Peyer's patch (tissue), 4 donors: Measurements from ENCODE around the gene TRPM6. TPM values are rescaled to one million over a fixed set of nuclear protein-coding genes. Genes with fewer than 3 reads are reported as not detected.
"Not testable (repeated sequence)": the region's sequence is repeated elsewhere in the genome, so short reads cannot be mapped to it uniquely, and the experiment has no call there.

ENCODE experiments used
- DNase-seq, 3 donors: peaks; one replicate each; pipeline ENCODE4 v3.0.0-alpha.2; 2017 to 2019
- H3K27ac ChIP-seq, 4 donors: fragments of 200-600 bp; sonication (generic); one replicate each; pipeline ENCODE4 v1.5.1; 2016 to 2019
- H3K27me3 ChIP-seq, 2 donors: fragments of 200-600 bp; sonication (generic); one replicate each; pipeline ENCODE4 v1.5.1; 2019
- H3K36me3 ChIP-seq, 3 donors: fragments of 200-600 bp; sonication (generic); one replicate each; pipeline ENCODE4 v1.5.1; 2016 to 2019
- H3K4me1 ChIP-seq, 4 donors: fragments of 200-600 bp; sonication (generic); one replicate each; pipeline ENCODE4 v1.5.1; 2016 to 2019
- H3K4me3 ChIP-seq, 4 donors: fragments of 200-600 bp; sonication (generic); 1 replicate in 3 of 4; 2 replicates in 1 of 4; pipeline ENCODE4 v1.5.1; 2016 to 2019; ENCODE audit warnings: mild to moderate bottlenecking in 1 of 4
- H3K9me3 ChIP-seq, 4 donors: fragments of 200-600 bp; sonication (generic); one replicate each; pipeline ENCODE4 v1.5.1; 2016 to 2019; ENCODE audit warnings: mild to moderate bottlenecking in 1 of 4
- POLR2A ChIP-seq, 2 donors: fragments of 450-650 bp; IDR thresholded peaks; one replicate each; pipeline ENCODE4 v1.5.1; 2017; ENCODE audit warnings: antibody characterized with exemption in 2 of 2, mild to moderate bottlenecking in 2 of 2, moderate library complexity in 2 of 2
- total RNA-seq, 4 donors: library from RNA; depleted of rRNA; stranded (reverse); fragments of >200 nt; gene quantifications; one replicate each; pipeline ENCODE4 v1.1.0, GENCODE V29; 2016
- TF ChIP-seq, protein P1 (sequence below), 6 experiments: fragments of 450-650 bp in 4 of 6; fragments of 200-600 bp in 2 of 6; sonication (generic) in 1 of 6; IDR thresholded peaks; one replicate each; pipeline ENCODE4 v1.5.1; 2017 to 2019; ENCODE audit warnings: antibody characterized with exemption in 6 of 6, mild to moderate bottlenecking in 3 of 6, moderate library complexity in 1 of 6

The TRPM6 gene
- total RNA-seq, 4 donors from 2014 or later, result 3.3 to 25.1 (median 16.2) TPM

- H3K4me3 ChIP-seq, result no peak overlapping the region
- no peak overlapping the region for H3K27ac ChIP-seq
Observed at GRCh38 chr9:74856989-74857388, 30.7 kb downstream of the TRPM6 start.

DNA sequence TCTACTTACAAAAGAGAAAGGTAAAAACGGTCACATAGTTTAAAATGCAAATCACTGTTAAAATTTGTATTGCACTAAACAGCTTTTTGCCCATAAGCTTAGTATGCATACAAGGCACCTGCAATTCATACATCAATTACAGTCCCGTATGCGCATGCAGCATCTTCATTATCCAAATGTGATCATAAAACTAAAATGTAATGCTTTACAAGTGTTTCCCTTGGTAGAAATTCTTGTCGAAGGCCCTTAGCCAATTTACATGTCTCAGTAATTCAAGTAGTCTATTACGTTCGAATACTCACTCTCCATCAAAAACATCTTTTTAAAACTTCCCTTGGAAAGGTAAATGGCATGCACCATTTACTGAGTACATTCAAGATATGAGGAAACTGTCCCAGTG is 32.6 kb downstream of the TRPM6 start:
- no peak overlapping the region for H3K27ac ChIP-seq
- H3K4me3 ChIP-seq, result no peak overlapping the region
- H3K9me3 ChIP-seq, result no peaks in the 10 kb centered on the region
- H3K4me1 ChIP-seq, result no peaks in the 10 kb centered on the region
- TF ChIP-seq POLR2A (IDR thresholded peaks at IDR 0.05), result no peak
- TF ChIP-seq, protein P1, sequence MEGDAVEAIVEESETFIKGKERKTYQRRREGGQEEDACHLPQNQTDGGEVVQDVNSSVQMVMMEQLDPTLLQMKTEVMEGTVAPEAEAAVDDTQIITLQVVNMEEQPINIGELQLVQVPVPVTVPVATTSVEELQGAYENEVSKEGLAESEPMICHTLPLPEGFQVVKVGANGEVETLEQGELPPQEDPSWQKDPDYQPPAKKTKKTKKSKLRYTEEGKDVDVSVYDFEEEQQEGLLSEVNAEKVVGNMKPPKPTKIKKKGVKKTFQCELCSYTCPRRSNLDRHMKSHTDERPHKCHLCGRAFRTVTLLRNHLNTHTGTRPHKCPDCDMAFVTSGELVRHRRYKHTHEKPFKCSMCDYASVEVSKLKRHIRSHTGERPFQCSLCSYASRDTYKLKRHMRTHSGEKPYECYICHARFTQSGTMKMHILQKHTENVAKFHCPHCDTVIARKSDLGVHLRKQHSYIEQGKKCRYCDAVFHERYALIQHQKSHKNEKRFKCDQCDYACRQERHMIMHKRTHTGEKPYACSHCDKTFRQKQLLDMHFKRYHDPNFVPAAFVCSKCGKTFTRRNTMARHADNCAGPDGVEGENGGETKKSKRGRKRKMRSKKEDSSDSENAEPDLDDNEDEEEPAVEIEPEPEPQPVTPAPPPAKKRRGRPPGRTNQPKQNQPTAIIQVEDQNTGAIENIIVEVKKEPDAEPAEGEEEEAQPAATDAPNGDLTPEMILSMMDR (IDR thresholded peaks at IDR 0.05), result no peak
- H3K36me3 ChIP-seq, result no peaks in the 10 kb centered on the region
- no peaks in the 10 kb centered on the region for H3K27me3 ChIP-seq
- no peak for DNase-seq

More at GRCh38 chr9:74856989-74857388, 30.7 kb downstream of the TRPM6 start:
- H3K27me3 ChIP-seq, result no peaks in the 10 kb centered on the region
- TF ChIP-seq, protein P1 (IDR thresholded peaks at IDR 0.05), result no peak
- TF ChIP-seq POLR2A (IDR thresholded peaks at IDR 0.05), result no peak
- DNase-seq, result no peak
- peaks cover 0 to 5% (median 1%) of the 10 kb centered on the region in 4 donors for H3K4me1 ChIP-seq
- H3K9me3 ChIP-seq, result no peaks in the 10 kb centered on the region
- no peaks in the 10 kb centered on the region for H3K36me3 ChIP-seq

DNA sequence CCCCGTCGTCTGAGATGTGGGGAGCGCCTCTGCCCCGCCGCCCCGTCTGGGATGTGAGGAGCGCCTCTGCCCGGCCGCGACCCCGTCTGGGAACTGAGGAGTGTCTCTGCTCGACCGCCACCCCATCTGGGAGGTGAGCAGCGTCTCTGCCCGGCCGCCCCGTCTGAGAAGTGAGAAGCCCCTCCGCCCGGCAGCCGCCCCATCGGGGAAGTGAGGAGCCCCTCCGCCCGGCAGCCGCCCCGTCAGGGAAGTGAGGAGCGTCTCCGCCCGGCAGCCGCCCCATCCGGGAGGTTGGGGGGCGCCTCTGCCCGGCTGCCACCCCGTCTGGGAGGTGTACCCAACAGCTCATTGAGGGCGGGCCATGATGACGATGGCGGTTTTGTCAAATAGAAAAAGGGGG is 34.7 kb downstream of the TRPM6 start:
- H3K4me3 ChIP-seq, H3K27ac ChIP-seq, H3K4me1 ChIP-seq, H3K27me3 ChIP-seq, DNase-seq, H3K36me3 ChIP-seq, H3K9me3 ChIP-seq: not testable (repeated sequence)

DNA sequence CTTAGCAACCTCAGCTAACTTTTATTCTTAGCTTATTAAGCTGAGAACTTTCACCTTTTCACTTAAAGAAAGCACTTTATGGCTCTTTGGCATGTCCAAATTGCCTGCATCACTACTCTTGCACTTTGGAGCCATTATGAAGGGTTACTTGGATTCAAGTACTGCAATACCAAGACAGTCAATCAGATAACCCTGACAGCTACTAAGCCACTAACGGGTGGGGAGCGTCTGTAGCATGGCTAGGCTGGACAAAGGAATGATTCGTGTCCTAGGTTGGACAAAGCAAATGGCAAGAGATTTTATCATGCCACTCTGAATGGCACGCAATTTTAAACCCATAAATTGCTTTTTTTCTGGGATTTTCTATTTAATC is 39.6 kb downstream of the TRPM6 start:
- Histone ChIP-seq H3K4me3 (peak overlapping the region in 1 of 4 donors; percentile 17), H3K27ac (peak overlapping the region in 1 of 4 donors; percentile 33), H3K9me3 (no peaks in the 10 kb centered on the region), H3K4me1 (no peaks in the 10 kb centered on the region), H3K27me3 (no peaks in the 10 kb centered on the region), H3K36me3 (no peaks in the 10 kb centered on the region)
- DNase-seq, result peak in 1 of 3 donors; percentile 70
- TF ChIP-seq, protein P1 (IDR thresholded peaks at IDR 0.05), result no peak
- TF ChIP-seq POLR2A (IDR thresholded peaks at IDR 0.05), result peak in 1 of 2 donors; percentile 14

GRCh38 chr9:74847478-74848152 is 40.1 kb downstream of the TRPM6 start:
- no peak for TF ChIP-seq POLR2A (IDR thresholded peaks at IDR 0.05)
- TF ChIP-seq, protein P1 (IDR thresholded peaks at IDR 0.05), result no peak
- peak overlapping the region in 1 of 4 donors; percentile 17 for H3K4me3 ChIP-seq
- no peaks in the 10 kb centered on the region for H3K27me3 ChIP-seq
- no peaks in the 10 kb centered on the region for H3K9me3 ChIP-seq
- no peaks in the 10 kb centered on the region for H3K4me1 ChIP-seq
- no peaks in the 10 kb centered on the region for H3K36me3 ChIP-seq
- DNase-seq, result no peak
- peak overlapping the region in 1 of 4 donors; percentile 33 for H3K27ac ChIP-seq

GRCh38 chr9:74846766-74847165 is 41.0 kb downstream of the TRPM6 start:
- Histone ChIP-seq H3K36me3 (no peaks in the 10 kb centered on the region), H3K27me3 (no peaks in the 10 kb centered on the region), H3K9me3 (no peaks in the 10 kb centered on the region), H3K27ac (no peak overlapping the region), H3K4me1 (no peaks in the 10 kb centered on the region), H3K4me3 (no peak overlapping the region)
- TF ChIP-seq, protein P1 (IDR thresholded peaks at IDR 0.05), result no peak
- no peak for TF ChIP-seq POLR2A (IDR thresholded peaks at IDR 0.05)
- DNase-seq, result no peak
